Stimulated activated CD8-positive, alpha-beta memory T cell treated with anti-CD3 and anti-CD28 coated beads, Interleukin-4, amount 100 ng/mL, for 1 hour (primary cell): ENCODE measurements around the gene DIRAS3.
"Not testable (repeated sequence)": the region's sequence is repeated elsewhere in the genome, so short reads cannot be mapped to it uniquely, and the experiment has no call there.

Source experiments
- DNase-seq, 2 donors: peaks; one replicate each; pipeline ENCODE4 v3.0.0-alpha.2; 2020; ENCODE audit warnings: low read depth in 2 of 2, low spot score in 1 of 2

The DIRAS3 gene

GRCh38 chr1:68024635-68025338, 25.6 kb downstream of the DIRAS3 start:
- no peak for DNase-seq

- DNase-seq, result no peak
These were observed 34.0 kb downstream of the DIRAS3 start for GRCh38 chr1:68016381-68016780.

GRCh38 chr1:68015971-68016370, 34.5 kb downstream of the DIRAS3 start:
- no peak for DNase-seq

- DNase-seq, result no peak
These were observed 35.1 kb downstream of the DIRAS3 start for GRCh38 chr1:68015369-68015768.

GRCh38 chr1:68013351-68013750, 37.1 kb downstream of the DIRAS3 start:
- no peak for DNase-seq

- no peak for DNase-seq
These were observed 38.6 kb downstream of the DIRAS3 start for GRCh38 chr1:68011657-68012375.

GRCh38 chr1:68010543-68010942, 39.9 kb downstream of the DIRAS3 start:
- no peak for DNase-seq

- DNase-seq, result no peak
These were observed 40.3 kb downstream of the DIRAS3 start for GRCh38 chr1:68010090-68010489.

- DNase-seq, result not testable (repeated sequence)
These were observed 46.8 kb downstream of the DIRAS3 start for GRCh38 chr1:68003626-68004025.

- no peak for DNase-seq
These were observed 50.2 kb downstream of the DIRAS3 start for GRCh38 chr1:68000191-68000590.

- DNase-seq, result no peak
These were observed 52.7 kb downstream of the DIRAS3 start for GRCh38 chr1:67997746-67998145.
